ENCODE results near the gene LRRN3.

Gene LRRN3

DNA sequence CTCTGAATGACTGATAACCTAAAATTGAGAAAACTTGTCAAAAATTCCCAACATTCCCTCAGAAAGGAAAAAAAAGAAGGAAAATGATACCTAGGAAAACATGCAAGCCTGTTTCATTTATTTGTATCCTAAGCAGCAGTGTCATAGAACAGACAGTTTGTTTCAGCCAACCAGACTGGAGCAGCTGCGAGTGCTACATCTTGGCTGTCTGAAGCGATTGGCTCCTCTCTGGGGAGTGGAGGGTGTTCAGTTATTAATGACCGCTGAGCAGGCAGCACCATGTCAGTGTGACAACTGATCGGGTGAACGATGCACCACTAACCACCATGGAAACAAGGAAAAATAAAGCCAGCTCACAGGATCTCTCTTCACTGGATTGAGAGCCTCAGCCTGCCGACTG is at the start of gene LRRN3:
TSS of gene LRRN3 (plus strand) at position 282 of the 400 bp plus-strand sequence. CDS start 31,646 bp downstream, outside the sequence.
- TF ChIP-seq, protein P1, sequence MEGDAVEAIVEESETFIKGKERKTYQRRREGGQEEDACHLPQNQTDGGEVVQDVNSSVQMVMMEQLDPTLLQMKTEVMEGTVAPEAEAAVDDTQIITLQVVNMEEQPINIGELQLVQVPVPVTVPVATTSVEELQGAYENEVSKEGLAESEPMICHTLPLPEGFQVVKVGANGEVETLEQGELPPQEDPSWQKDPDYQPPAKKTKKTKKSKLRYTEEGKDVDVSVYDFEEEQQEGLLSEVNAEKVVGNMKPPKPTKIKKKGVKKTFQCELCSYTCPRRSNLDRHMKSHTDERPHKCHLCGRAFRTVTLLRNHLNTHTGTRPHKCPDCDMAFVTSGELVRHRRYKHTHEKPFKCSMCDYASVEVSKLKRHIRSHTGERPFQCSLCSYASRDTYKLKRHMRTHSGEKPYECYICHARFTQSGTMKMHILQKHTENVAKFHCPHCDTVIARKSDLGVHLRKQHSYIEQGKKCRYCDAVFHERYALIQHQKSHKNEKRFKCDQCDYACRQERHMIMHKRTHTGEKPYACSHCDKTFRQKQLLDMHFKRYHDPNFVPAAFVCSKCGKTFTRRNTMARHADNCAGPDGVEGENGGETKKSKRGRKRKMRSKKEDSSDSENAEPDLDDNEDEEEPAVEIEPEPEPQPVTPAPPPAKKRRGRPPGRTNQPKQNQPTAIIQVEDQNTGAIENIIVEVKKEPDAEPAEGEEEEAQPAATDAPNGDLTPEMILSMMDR (IDR thresholded peaks at IDR 0.05; ENCODE audit: low read depth, low read length) = no peak
- H3K4me3 ChIP-seq (ENCODE audit: low read depth, low read length) = peak within 1 kb of the TSS; percentile 66

DNA sequence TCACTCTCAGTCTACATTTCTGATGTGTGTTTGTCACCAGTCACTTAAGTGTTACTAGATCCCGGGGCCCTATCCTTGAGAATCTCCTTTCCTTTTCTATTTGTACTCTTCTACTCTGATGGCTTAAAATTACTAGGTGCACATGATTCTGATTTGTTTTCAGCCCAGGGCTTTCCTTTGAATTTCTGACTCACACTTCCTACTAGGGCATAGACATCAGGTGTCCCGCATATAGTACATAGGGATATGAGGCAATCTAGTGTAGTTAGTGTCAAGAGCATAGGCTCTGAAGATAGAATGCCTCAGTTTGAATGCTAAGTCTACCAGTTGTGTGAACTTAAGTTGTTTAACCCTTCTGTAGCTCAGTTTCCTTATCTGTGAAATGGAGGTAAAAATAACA is 49.4 kb upstream of the LRRN3 start:
- TF ChIP-seq, protein P1 (IDR thresholded peaks at IDR 0.05; ENCODE audit: low read depth, low read length) = no peak
- H3K4me3 ChIP-seq (ENCODE audit: low read depth, low read length) = no peak overlapping the region

DNA sequence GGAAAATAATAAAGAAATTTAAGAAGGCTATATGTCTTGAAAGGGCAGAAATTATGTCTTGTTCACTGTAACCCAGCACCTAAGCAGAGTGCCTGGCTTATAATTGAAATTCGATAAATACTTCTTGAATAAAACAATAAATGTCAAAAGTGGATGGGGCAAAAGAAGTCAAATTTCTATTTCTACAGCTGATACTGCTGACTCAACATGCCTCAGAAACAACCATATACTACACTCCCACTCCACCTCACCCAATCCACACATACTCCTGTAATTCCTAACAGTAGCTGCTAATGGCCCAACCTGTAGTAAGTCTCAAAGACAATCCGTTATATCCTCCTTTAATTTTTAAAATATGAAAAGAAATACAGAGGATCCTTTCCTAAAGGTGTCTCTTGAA is 48.1 kb upstream of the LRRN3 start:
- TF ChIP-seq, protein P1 (IDR thresholded peaks at IDR 0.05; ENCODE audit: low read depth, low read length) = no peak
- no peak overlapping the region for H3K4me3 ChIP-seq (ENCODE audit: low read depth, low read length)

DNA sequence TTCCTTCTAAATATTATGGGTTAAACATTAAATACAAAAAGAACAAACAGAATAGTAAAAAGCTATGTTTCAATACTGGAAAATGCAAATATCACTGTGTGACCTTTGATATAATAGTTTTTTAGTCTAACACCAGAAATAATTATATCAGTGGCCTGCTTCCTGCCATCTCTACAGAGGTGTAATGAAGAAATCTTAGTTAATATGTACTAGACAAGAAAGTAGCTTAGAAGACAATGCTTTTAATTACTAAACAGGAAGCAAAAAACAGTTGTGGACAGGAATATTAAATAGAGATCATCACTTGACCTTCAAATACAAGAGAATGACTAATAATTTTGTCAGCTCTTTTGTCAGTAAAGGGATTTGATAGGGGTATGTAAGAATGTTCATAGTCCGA is 47.4 kb upstream of the LRRN3 start:
- TF ChIP-seq, protein P1 (IDR thresholded peaks at IDR 0.05; ENCODE audit: low read depth, low read length) = no peak
- H3K4me3 ChIP-seq (ENCODE audit: low read depth, low read length) = no peak overlapping the region

DNA sequence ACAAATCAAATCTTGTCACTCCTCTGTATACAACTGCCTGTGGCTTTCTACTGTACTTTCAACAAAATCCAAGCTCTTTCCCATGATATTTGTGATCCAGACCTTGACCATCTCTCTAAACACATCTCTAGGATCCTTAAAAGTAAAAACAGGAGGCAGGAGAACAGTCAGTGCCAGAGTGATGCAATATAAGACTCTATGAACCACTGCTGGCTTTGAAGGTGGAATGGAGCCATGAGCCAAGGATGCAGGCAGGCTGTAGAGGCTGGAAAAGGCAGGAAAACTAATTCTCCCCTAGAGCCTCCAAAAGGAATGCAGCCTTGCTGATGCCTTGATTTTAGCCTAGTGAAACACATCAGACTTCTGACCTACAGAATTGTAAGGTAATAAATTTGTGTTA is 45.5 kb upstream of the LRRN3 start:
- TF ChIP-seq, protein P1 (IDR thresholded peaks at IDR 0.05; ENCODE audit: low read depth, low read length) = no peak
- H3K4me3 ChIP-seq (ENCODE audit: low read depth, low read length) = no peak overlapping the region

DNA sequence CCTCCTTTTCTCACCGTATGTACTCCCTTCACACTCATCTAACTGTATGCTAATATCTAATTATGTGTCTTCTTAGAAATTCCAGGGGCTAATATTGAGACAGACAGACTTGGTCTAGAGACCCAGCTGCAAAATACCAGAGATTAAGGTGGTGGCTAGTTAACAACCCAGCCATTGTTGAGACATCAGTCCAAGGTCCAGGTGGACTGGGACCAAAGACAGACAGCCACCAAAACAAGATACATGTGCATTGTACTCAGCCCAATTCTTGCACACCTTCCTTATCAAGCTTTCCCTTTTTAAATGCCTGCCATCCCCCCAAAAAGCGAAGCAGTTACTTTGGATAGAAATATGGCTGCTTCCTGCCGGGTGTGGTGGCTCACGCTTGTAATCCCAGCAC is 43.3 kb upstream of the LRRN3 start:
- TF ChIP-seq, protein P1 (IDR thresholded peaks at IDR 0.05; ENCODE audit: low read depth, low read length) = no peak
- no peak overlapping the region for H3K4me3 ChIP-seq (ENCODE audit: low read depth, low read length)

DNA sequence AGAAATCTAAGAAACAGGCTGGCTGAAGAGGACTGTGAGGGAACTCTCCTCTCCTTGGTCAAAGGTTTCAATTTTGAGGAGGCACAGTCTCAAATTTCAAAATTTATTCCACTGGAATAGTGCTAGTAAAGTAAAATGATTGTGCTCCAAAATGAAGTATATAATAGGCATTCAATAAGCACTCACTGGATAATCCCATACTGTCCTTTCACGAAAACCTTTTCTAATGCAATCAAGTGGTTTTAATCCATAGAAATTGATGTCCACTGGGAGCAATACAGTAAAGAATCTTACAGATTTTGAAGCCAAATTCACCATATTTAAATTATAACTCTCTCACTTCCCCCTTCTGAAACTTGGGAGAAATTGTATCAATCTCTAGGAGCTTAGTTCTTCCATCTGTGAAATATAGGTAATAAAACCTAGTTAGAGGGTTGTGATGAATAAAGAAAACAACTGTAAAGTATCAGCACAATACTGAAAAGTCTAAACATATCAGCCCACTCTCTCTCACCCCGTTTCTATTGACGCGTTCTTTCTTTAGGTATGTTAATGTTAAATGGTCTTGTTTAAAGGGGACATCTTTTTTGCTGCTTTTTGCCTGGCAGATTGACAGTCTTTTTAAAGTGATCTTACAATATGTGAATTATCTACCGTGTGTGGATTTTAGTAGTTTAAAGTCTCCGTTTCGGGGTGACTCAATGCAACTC is 40.8 kb upstream of the LRRN3 start:
- H3K4me3 ChIP-seq (ENCODE audit: low read depth, low read length) = no peak overlapping the region
- TF ChIP-seq, protein P1 (IDR thresholded peaks at IDR 0.05; ENCODE audit: low read depth, low read length) = no peak
